NCI-H748 treated with DMSO at 0.1 percent for 48 hours (cell line): ENCODE data around the gene PPARG.
"Not testable (repeated sequence)": the region's sequence is repeated elsewhere in the genome, so short reads cannot be mapped to it uniquely, and the experiment has no call there.

Experiments
- DNase-seq: peaks from one replicate; lab custom pipeline; 2025; lab: John Stamatoyannopoulos, UW

PPARG gene

DNA sequence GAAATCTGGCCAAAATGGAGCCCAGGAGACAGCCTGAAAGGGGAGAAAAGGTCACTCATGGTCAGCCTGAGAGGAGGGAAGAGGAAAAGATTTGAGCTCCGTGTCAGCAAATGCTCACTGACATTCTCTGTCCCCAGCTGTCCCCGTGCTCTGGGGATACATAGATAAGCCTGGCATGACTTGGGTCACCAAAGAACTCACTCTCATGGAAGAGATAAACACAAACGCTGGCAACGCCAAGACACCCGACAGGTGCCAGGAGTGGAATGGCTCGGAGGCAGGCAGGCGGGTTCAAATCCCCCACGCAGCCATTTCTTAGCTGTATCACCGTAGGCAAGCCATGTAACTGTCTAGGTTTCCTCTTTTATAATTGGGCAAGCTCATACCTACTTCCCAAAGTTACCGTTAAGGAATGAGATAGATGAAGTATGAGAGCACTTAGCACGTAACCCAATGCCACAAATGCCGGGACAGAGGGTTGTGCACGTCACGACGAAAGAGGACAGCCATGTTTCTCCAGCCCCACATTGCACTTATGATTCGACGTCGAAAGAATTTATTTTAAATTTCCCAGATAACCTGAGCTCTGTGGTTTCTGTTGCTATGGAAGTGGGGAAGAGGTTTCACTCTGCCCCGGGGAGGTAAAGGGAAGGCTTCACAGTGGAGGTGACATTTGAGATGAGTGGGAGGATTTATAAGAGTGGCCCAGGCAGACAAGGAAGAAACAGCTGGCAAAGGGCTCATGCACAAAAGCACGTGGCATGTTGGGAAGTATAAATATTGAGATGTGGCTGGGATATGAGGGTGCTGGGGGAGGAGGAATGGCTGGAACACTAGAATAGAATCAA is 154.0 kb downstream of the PPARG start:
- no peak for DNase-seq

- no peak for DNase-seq
Measured at GRCh38 chr3:12443781-12444522, 155.1 kb downstream of the PPARG start.

GRCh38 chr3:12444582-12445471 is 156.0 kb downstream of the PPARG start:
- DNase-seq, result no peak

DNA sequence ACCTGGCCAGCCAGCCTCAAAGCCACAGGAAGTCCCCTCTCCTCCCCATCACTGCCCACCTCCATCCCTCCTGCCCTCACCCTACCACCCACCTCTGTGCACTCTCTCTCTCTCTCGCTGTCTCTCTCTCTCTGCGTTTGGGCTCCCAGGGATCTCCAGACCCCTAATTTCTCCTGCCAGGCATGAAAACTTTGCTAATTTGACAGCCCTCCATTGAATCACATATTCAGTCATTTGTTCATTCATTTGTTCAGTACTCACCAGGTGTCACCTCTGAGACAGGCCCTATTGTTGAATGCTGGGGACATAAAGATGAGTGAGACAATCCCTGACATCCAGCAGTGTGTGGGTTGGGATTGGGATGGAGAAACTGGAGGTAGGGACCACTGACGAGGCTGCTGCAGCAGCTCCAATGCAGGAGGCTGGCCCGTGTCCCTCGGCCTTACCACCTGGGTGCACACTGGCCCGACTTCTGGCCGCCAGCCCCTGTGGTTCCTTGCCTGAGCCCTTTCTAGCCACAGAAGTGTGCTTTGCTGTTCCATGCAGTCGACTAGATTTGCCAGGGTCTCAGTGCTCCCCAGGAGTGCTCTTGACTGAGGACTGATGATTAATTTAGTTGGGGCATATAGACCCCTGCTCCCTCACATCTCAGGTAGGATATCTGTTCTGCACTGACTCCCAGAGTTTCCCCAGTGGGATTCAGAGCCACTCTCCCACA is 156.8 kb downstream of the PPARG start:
- DNase-seq, result no peak

DNA sequence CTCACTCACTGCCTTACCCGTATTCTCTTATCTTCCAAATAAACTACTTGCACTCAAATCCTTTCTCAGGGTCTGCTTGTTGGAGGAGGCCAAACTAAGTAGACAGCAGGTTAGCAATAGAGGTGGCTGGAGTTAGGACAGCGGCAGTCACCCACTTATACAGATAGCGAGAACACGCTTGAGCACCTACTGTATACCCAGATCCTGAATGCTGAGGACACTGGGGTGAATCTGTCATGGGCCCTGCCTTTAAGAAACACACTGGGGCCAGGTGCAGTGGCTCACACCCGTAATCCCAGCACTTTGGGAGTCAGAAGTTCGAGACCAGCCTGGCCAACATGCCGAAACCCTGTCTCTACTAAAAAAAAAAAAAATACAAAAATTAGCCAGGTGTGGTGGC is 157.4 kb downstream of the PPARG start:
- DNase-seq, result no peak

- no peak for DNase-seq
Measured at GRCh38 chr3:12447075-12447474, 158.2 kb downstream of the PPARG start.

DNA sequence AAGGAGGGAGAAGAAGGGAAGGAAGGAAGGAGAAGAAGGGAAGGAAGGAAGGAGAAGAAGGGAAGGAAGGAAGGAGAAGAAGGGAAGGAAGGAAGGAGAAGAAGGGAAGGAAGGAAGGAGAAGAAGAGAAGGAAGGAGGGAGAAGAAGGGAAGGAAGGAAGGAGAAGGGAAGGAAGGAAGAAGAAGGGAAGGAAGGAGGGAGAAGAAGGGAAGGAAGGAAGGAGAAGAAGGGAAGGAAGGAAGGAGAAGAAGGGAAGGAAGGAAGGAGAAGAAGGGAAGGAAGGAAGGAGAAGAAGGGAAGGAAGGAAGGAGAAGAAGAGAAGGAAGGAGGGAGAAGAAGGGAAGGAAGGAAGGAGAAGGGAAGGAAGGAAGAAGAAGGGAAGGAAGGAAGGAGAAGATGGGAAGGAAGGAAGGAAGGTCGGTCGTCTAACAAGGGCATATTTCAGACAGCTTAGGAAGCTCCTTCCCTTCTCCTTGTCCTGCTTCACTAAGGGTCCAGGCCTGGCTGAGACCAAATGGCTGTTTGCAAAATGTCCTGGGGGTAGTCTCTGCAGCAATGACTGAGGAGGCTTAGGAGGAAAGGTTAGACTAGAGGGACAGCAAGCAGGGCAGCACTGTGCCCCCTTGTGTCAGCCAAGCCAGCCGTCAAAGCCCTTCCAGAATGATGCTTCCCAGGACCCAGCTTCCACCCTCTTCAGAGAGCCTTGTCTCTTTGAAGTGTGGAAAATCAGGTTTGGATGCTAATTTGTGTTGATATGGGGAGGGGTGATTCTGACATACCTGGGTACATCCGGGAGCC is 159.7 kb downstream of the PPARG start:
- DNase-seq, result not testable (repeated sequence)

- no peak for DNase-seq
Measured at GRCh38 chr3:12449889-12450682, 161.2 kb downstream of the PPARG start.

DNA sequence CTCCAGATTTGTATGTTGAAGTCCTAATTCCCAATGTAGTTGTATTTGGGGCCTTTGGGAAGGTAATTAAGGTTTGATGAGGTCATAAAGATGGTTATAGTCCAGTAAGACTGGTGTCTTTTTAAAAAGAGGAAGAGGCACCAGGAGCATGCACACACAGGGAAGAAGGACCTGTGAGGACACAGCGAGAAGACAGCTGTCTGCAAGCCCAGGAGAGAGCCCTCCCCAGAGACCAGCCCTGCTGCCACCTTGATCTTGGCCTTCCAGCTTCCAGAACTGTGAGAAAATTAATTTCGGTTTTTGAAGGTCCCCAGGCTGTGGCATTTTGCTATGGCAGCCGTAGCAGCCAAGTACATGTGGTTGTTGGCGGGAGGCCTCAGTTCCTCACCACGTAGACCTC is 162.6 kb downstream of the PPARG start:
- no peak for DNase-seq

GRCh38 chr3:12451960-12452359 is 163.1 kb downstream of the PPARG start:
- DNase-seq, result no peak

GRCh38 chr3:12452361-12453330 is 163.8 kb downstream of the PPARG start:
- DNase-seq, result no peak

DNA sequence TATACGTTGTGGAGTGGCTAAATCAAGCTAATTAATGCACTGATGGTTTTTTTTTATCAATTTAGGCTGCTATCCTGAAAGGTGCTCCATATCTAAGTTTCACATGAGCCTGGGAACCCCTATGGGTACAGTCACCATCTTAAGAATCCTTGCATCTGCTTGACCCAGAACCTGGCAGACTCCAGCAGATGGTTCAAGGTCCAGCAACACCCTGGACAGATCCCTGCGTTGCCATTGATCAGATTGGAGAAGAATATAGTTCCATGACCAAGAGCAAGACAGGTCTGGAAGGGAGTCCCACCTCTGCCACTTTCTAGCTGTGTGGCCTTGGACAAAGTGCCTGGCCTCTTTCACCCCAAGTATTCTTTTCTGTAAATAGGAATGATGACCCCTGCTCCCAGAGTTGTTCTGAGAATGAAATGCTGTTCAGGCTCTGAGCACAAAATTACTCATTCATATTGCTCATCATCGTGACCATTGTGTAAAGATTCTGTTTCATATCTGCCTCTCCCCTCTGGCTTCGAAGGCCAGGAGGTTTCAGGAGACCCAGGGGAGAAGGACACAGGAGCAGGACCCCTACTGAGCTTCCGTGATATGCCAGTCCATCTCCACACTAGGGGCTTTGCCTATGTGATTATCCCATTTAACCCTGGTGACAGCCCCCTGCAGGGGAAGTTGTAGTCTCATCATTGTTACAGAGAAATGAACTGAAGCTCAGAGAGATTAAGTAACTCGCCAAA is 165.4 kb downstream of the PPARG start:
- DNase-seq, result no peak

- DNase-seq, result no peak
Measured at GRCh38 chr3:12454816-12455121, 165.9 kb downstream of the PPARG start.

- no peak for DNase-seq
Measured at GRCh38 chr3:12455740-12456139, 166.9 kb downstream of the PPARG start.

- DNase-seq, result no peak
Measured at GRCh38 chr3:12456441-12456840, 167.6 kb downstream of the PPARG start.

- not testable (repeated sequence) for DNase-seq
Measured at GRCh38 chr3:12457380-12457779, 168.5 kb downstream of the PPARG start.

GRCh38 chr3:12458901-12459300 is 170.0 kb downstream of the PPARG start:
- no peak for DNase-seq

- DNase-seq, result no peak
Measured at GRCh38 chr3:12460127-12460526, 171.3 kb downstream of the PPARG start.
